ENCODE data around the gene CACNA1I. TPM values are rescaled to one million over a fixed set of nuclear protein-coding genes. Genes with fewer than 3 reads are reported as not detected.

Gene CACNA1I
- total RNA-seq, 1 experiment from 2014 or later = 0.15 TPM

DNA sequence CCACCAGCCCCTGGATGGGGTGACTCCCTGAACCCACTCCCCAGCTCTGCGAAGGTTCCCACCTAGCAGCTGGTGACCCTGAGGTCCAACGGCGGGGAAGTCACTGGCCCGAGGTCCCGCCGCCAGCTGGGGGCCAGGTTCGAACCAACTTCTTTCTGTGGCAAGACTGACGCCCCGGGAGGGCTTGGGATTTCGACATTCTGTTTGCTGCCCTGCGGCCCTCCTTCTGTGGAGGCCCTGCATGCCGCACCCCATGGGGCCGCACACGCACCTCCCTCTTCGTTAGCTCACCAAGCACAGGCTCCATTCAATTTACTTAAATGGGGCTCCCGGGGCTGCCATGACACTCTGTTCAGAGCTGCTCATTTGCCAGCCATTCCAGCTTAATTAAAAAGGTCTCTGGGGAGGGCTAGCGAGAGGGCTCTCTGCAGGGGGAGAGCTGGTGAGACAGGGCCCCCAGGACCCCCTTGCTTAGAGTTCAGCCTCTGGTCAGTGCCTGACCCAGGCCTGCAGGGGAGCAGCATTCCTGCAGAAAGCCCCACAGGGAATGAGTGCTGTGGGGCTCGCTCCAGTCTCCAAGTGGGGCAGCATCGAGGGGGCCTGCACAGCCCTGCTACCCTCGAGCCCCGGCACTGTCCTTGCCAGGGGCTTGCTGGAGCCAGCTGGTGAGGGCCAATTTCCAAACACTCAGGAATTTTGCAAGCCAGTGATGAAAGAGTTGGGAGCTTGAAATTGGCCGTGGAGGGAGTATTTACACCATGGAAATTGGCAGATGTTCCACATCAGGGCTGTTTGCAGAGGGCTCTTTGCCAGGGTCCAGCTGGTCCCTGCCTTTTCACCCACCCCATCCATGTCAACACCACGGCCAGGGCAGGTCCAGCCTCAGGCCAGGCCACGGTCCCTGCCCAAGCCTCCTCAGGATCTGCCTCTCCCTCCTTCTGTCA lies 80.8 kb downstream of the CACNA1I start:
- intact Hi-C loops (cut with micrococcal nuclease) = no loop called here
- no peak overlapping the region for H3K4me2 ChIP-seq (ENCODE audit: low read length)
- H3K4me3 ChIP-seq (replicated peaks in 1 of 2; ENCODE audit: low read depth in 1 of 2, low read length in 2 of 2) = no peak overlapping the region
- ChIA-PET POLR2A (no interaction called here), RAD21 (ENCODE audit: low non-redundant PET in 1 of 2, low total read pairs in 2 of 2, uncharacterized antibody in 2 of 2, unreplicated experiment in 2 of 2) (no interaction called here), CTCF (no interaction called here)
- no peaks in the 10 kb centered on the region for H4K20me1 ChIP-seq (ENCODE audit: insufficient read depth)
- H3K36me3 ChIP-seq (ENCODE audit: control insufficient read depth in 1 of 2, insufficient read depth in 2 of 2, low read length in 2 of 2) = no peaks in the 10 kb centered on the region
- BruUV-seq (replicated peaks) = no TSS peak
- no peaks in the 10 kb centered on the region for H3K9me3 ChIP-seq (ENCODE audit: control insufficient read depth in 1 of 2, insufficient read depth in 1 of 2, low read depth in 1 of 2, low read length in 2 of 2)
- H3K9me2 ChIP-seq (ENCODE audit: insufficient read depth) = no peaks in the 10 kb centered on the region
- DNase-seq (ENCODE audit: low read depth, low spot score) = no peak
- H3K4me1 ChIP-seq (ENCODE audit: control insufficient read depth in 1 of 2, insufficient read depth in 2 of 2, low read length in 2 of 2) = no peaks in the 10 kb centered on the region
- no peaks in the 10 kb centered on the region for H3K27me3 ChIP-seq (ENCODE audit: insufficient read depth, low read length)
- TF ChIP-seq EZH2 (IDR thresholded peaks at IDR 0.05) (no peak), POLR2A (IDR thresholded peaks at IDR 0.05; ENCODE audit: borderline replicate concordance, extremely low read depth, insufficient read depth, insufficient read length) (no peak), EGR1 (IDR thresholded peaks at IDR 0.05; ENCODE audit: low read depth) (no peak), JUND (IDR thresholded peaks at IDR 0.05) (no peak), SIN3A (IDR thresholded peaks at IDR 0.05; ENCODE audit: low read depth) (no peak), ELF1 (IDR thresholded peaks at IDR 0.05; ENCODE audit: borderline replicate concordance, low read depth) (no peak), EZH2phosphoT487 (IDR thresholded peaks at IDR 0.05; ENCODE audit: borderline replicate concordance) (no peak), CBX3 (IDR thresholded peaks at IDR 0.05; ENCODE audit: low read depth) (no peak), RAD21 (IDR thresholded peaks at IDR 0.05; ENCODE audit: low read depth) (no peak), CEBPB (IDR thresholded peaks at IDR 0.05; ENCODE audit: low read depth) (no peak), YY1 (IDR thresholded peaks at IDR 0.05; ENCODE audit: extremely low read depth, insufficient replicate concordance, low read depth, low read length) (no peak)
- TF ChIP-seq, protein P1, sequence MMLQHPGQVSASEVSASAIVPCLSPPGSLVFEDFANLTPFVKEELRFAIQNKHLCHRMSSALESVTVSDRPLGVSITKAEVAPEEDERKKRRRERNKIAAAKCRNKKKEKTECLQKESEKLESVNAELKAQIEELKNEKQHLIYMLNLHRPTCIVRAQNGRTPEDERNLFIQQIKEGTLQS (IDR thresholded peaks at IDR 0.05) = no peak
- TF ChIP-seq, protein P2, sequence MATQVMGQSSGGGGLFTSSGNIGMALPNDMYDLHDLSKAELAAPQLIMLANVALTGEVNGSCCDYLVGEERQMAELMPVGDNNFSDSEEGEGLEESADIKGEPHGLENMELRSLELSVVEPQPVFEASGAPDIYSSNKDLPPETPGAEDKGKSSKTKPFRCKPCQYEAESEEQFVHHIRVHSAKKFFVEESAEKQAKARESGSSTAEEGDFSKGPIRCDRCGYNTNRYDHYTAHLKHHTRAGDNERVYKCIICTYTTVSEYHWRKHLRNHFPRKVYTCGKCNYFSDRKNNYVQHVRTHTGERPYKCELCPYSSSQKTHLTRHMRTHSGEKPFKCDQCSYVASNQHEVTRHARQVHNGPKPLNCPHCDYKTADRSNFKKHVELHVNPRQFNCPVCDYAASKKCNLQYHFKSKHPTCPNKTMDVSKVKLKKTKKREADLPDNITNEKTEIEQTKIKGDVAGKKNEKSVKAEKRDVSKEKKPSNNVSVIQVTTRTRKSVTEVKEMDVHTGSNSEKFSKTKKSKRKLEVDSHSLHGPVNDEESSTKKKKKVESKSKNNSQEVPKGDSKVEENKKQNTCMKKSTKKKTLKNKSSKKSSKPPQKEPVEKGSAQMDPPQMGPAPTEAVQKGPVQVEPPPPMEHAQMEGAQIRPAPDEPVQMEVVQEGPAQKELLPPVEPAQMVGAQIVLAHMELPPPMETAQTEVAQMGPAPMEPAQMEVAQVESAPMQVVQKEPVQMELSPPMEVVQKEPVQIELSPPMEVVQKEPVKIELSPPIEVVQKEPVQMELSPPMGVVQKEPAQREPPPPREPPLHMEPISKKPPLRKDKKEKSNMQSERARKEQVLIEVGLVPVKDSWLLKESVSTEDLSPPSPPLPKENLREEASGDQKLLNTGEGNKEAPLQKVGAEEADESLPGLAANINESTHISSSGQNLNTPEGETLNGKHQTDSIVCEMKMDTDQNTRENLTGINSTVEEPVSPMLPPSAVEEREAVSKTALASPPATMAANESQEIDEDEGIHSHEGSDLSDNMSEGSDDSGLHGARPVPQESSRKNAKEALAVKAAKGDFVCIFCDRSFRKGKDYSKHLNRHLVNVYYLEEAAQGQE (IDR thresholded peaks at IDR 0.05; ENCODE audit: low read depth) = no peak
- no peak for ATAC-seq
- no peak overlapping the region for H2AFZ ChIP-seq (ENCODE audit: low read depth, low read length, poor library complexity, severe bottlenecking)
- H3K79me2 ChIP-seq (ENCODE audit: insufficient read depth, low read length) = no peaks in the 10 kb centered on the region
- H3K9ac ChIP-seq (ENCODE audit: low read length) = no peak overlapping the region
- no peak overlapping the region for H3K27ac ChIP-seq (ENCODE audit: low read depth, low read length)
